GM23338 (cell line): ENCODE data around the gene ASTN1. TPM values are rescaled to one million over a fixed set of nuclear protein-coding genes. Genes with fewer than 3 reads are reported as not detected.

ENCODE experiments used
- ATAC-seq: fragments of 200-7000 bp; cut with Tn5 transposase; 3 replicates; pipeline ENCODE4 v1.9.1; 2020
- DNase-seq: peaks from one replicate; pipeline ENCODE4 v3.0.0-alpha.2; 2015; ENCODE audit warnings: low spot score
- H2AFZ ChIP-seq: fragments of 200-600 bp; sonication (generic); 2 replicates; pipeline ENCODE4 v1.8.0; 2016; ENCODE audit warnings: antibody characterized with exemption, mild to moderate bottlenecking, moderate library complexity
- H3F3A ChIP-seq: fragments of 200-600 bp; sonication (generic); replicated peaks from 2 replicates; pipeline ENCODE4 v1.8.0; 2017; ENCODE audit warnings: antibody characterized with exemption, mixed run types, low read depth
- H3K27ac ChIP-seq: fragments of 200-600 bp; sonication (generic); 2 replicates; pipeline ENCODE4 v1.6.1; 2016; ENCODE audit warnings: low read depth
- H3K27me3 ChIP-seq: fragments of 200-600 bp; sonication (generic); 2 replicates; pipeline ENCODE4 v1.8.0; 2016; ENCODE audit warnings: mild to moderate bottlenecking, mixed run types, moderate library complexity; ENCODE audit not compliant: insufficient read depth
- H3K36me3 ChIP-seq: fragments of 200-600 bp; sonication (generic); 2 replicates; pipeline ENCODE4 v1.8.0; 2016; ENCODE audit warnings: mild to moderate bottlenecking; ENCODE audit not compliant: insufficient read depth
- H3K4me1 ChIP-seq: fragments of 200-600 bp; sonication (generic); 2 replicates; pipeline ENCODE4 v1.8.0; 2016; ENCODE audit warnings: mild to moderate bottlenecking, moderate library complexity; ENCODE audit not compliant: insufficient read depth
- H3K4me2 ChIP-seq: fragments of 200-600 bp; sonication (generic); 2 replicates; pipeline ENCODE4 v1.7.1; 2017; ENCODE audit warnings: mixed run types
- H3K4me3 ChIP-seq: fragments of 200-600 bp; sonication (generic); 2 replicates; pipeline ENCODE4 v1.6.1; 2016; ENCODE audit warnings: mixed run types
- H3K79me2 ChIP-seq: fragments of 200-600 bp; sonication (generic); replicated peaks from 2 replicates; pipeline ENCODE4 v1.8.0; 2017; ENCODE audit warnings: mild to moderate bottlenecking; ENCODE audit not compliant: insufficient read depth
- H3K9me2 ChIP-seq: fragments of 200-600 bp; sonication (generic); 2 replicates; pipeline ENCODE4 v1.8.0; 2017; ENCODE audit not compliant: insufficient read depth
- H4K20me1 ChIP-seq: fragments of 200-600 bp; sonication (generic); replicated peaks from 2 replicates; pipeline ENCODE4 v1.8.0; 2017; ENCODE audit warnings: mild to moderate bottlenecking; ENCODE audit not compliant: insufficient read depth
- H3K27ac Mint-ChIP-seq: 2 replicates; pipeline ENCODE4 v1.8.0; 2020; ENCODE audit warnings: inconsistent platforms, mild to moderate bottlenecking, moderate library complexity, mixed read lengths
- H3K27me3 Mint-ChIP-seq: 3 replicates; pipeline ENCODE4 v1.8.0; 2022; ENCODE audit warnings: low read depth, mild to moderate bottlenecking, moderate library complexity, mixed read lengths, inconsistent platforms; ENCODE audit not compliant: insufficient read depth, poor library complexity
- H3K36me3 Mint-ChIP-seq: 3 replicates; pipeline ENCODE4 v1.8.0; 2021; ENCODE audit warnings: low read depth, mild to moderate bottlenecking, inconsistent platforms, moderate library complexity, mixed read lengths
- H3K4me1 Mint-ChIP-seq: 3 replicates; pipeline ENCODE4 v1.8.0; 2020; ENCODE audit warnings: mild to moderate bottlenecking, inconsistent platforms, mixed read lengths
- H3K4me3 Mint-ChIP-seq: 3 replicates; pipeline ENCODE4 v1.8.0; 2021; ENCODE audit warnings: moderate library complexity, mild to moderate bottlenecking, inconsistent platforms, mixed read lengths
- H3K9me3 Mint-ChIP-seq: 3 replicates; pipeline ENCODE4 v1.8.0; 2020; ENCODE audit warnings: moderate library complexity, mild to moderate bottlenecking, inconsistent platforms, mixed read lengths
- CREB1 ChIP-seq: fragments of 250-450 bp; sonication (Bioruptor Pico); IDR thresholded peaks from 2 replicates; pipeline ENCODE4 v1.5.0; 2020; ENCODE audit warnings: low read depth, mild to moderate bottlenecking, moderate library complexity
- CTCF ChIP-seq, 2 experiments: fragments of 200-600 bp in 1 of 2; sonication (generic) in 1 of 2; conservative IDR thresholded peaks; 2 replicates each; pipeline versions ENCODE4 v1.5.1 to v1.6.1; 2016 to 2017; ENCODE audit warnings: antibody characterized with exemption in 2 of 2, low read depth in 2 of 2, mild to moderate bottlenecking in 2 of 2, moderate library complexity in 1 of 2
- EZH2 ChIP-seq: fragments of 200-600 bp; sonication (generic); IDR thresholded peaks from one replicate; pipeline ENCODE4 v1.8.0; 2017; ENCODE audit warnings: antibody characterized with exemption, mild to moderate bottlenecking, low read depth; ENCODE audit not compliant: unreplicated experiment
- JUNB ChIP-seq: IDR thresholded peaks from one replicate; pipeline ENCODE4 v1.6.1; 2016; ENCODE audit warnings: antibody characterized with exemption; ENCODE audit not compliant: unreplicated experiment
- POLR2AphosphoS5 ChIP-seq: IDR thresholded peaks from 2 replicates; pipeline ENCODE4 v1.6.1; 2016; ENCODE audit warnings: antibody characterized with exemption, low read depth
- STAT1 ChIP-seq: IDR thresholded peaks from one replicate; pipeline ENCODE4 v1.6.1; 2016; ENCODE audit warnings: antibody characterized with exemption; ENCODE audit not compliant: unreplicated experiment
- ZNF114 ChIP-seq: fragments of 250-450 bp; sonication (Bioruptor Pico); IDR thresholded peaks from 2 replicates; pipeline ENCODE4 v1.5.0; 2020; ENCODE audit warnings: mild to moderate bottlenecking, moderate library complexity
- ZNF331 ChIP-seq: fragments of 250-450 bp; sonication (Bioruptor Pico); IDR thresholded peaks from 2 replicates; pipeline ENCODE4 v1.5.0; 2020; ENCODE audit warnings: low read depth, mild to moderate bottlenecking, moderate library complexity
- polyA plus RNA-seq: library from polyadenylated mRNA; unstranded; fragments of >200 nt; fragmentation: Nextera tagmentation; extraction: Ambion mirVana; gene quantifications from 2 replicates; pipeline ENCODE4 v1.2.1, GENCODE V29; 2016
- total RNA-seq: library from RNA; depleted of rRNA; stranded (reverse); fragments of >200 nt; shearing (Covaris generic); gene quantifications from 2 replicates; pipeline ENCODE4 v1.2.3, GENCODE V29; 2014
- TF ChIP-seq, protein P1 (sequence below): IDR thresholded peaks from 2 replicates; pipeline ENCODE4 v1.6.1; 2016; ENCODE audit warnings: antibody characterized with exemption

ASTN1 gene
- total and polyA plus RNA-seq, 2 experiments from 2014 or later: 2.0 to 5.2 TPM

DNA sequence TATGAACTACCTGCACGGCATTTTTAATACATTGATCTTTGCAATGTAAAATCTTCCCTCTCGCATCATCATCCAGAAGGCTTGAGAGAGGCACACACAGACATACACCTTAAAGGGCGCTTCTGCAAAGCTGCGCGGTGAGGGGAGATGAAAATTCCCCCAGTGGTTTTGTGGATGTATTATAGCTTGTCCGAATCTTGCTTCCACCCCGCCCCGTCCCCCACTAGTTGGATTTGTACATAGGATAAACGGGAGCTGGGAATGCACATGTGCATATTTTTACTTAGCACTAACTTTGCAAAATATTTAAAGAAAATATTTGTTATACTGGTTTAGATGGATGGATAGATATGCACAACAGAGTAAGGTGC lies 542 bp upstream of the ASTN1 start:
- peaks cover 16% of the 10 kb centered on the region for H3K4me1 ChIP-seq
- H3K9me3 Mint-ChIP-seq: no peaks in the 10 kb centered on the region

DNA sequence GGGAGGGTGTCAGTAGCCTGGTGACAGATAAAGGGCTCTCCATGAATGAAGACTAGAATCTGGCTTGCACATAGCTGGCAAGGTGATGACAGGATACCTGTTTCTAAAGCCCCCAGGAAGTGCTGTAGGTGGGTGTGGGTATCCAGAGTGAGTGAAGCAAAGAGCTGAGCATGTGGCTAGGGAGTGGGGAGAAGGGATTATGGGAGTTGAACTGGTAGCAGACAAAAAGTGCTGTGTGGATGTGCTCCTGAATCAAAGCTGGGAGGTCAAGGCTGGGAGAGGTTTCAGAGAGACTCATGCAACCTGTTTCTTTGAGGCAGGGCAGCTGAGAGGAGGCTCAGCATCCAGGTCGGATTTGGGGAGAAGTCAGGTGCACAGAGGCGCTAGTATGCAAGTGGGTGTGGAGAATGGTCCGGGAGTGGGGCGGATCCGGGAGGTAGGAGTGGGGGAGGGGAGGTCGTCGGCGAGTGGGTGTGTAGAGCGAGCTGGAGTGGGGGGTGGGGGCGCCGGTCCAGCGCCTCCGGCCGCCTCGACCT lies 600 bp downstream of the ASTN1 start:
- Histone ChIP-seq H3K27ac (no peak overlapping the region), H3K4me3 (peak overlapping the region; percentile 96), H3K4me1 (peaks cover 13% of the 10 kb centered on the region), H3F3A (no peaks in the 10 kb centered on the region), H3K4me2 (peak overlapping the region; percentile 98), H3K36me3 (no peaks in the 10 kb centered on the region), H3K27me3 (peaks cover 59% of the 10 kb centered on the region), H3K9me2 (no peaks in the 10 kb centered on the region), H2AFZ (peak overlapping the region; percentile 100), H3K79me2 (no peaks in the 10 kb centered on the region), H4K20me1 (no peaks in the 10 kb centered on the region; the same call in 1 of the 2 replicates)
- Mint-ChIP-seq H3K36me3 (no peaks in the 10 kb centered on the region), H3K27ac (no peak overlapping the region; the same call in 1 of the 2 replicates), H3K27me3 (peaks cover 21% of the 10 kb centered on the region), H3K4me3 (peak overlapping the region; percentile 87), H3K9me3 (no peaks in the 10 kb centered on the region), H3K4me1 (peaks cover 13% of the 10 kb centered on the region)
- TF ChIP-seq STAT1 (no peak), POLR2AphosphoS5 (no peak), EZH2 (no peak)
- DNase-seq (peak; percentile 30), ATAC-seq (peak; percentile 46)

More for the DNA sequence above, 542 bp upstream of the ASTN1 start:
- TF ChIP-seq CREB1 (CRISPR knock-in tag) (no peak), EZH2 (peak; percentile 44)
- Histone ChIP-seq H3K27me3 (peaks cover 71% of the 10 kb centered on the region), H3K27ac (no peak overlapping the region), H4K20me1 (no peaks in the 10 kb centered on the region; the same call in 1 of the 2 replicates), H3K36me3 (no peaks in the 10 kb centered on the region), H3K4me2 (peak overlapping the region; percentile 98), H2AFZ (peak overlapping the region; percentile 100), H3K9me2 (no peaks in the 10 kb centered on the region), H3F3A (no peaks in the 10 kb centered on the region), H3K79me2 (no peaks in the 10 kb centered on the region), H3K4me3 (peak overlapping the region; percentile 96)
- peak; percentile 17 for ATAC-seq
- no peak for DNase-seq
- Mint-ChIP-seq H3K4me1 (peaks cover 13% of the 10 kb centered on the region), H3K27ac (no peak overlapping the region), H3K4me3 (peak overlapping the region; percentile 87), H3K36me3 (no peaks in the 10 kb centered on the region), H3K27me3 (peaks cover 21% of the 10 kb centered on the region)

DNA sequence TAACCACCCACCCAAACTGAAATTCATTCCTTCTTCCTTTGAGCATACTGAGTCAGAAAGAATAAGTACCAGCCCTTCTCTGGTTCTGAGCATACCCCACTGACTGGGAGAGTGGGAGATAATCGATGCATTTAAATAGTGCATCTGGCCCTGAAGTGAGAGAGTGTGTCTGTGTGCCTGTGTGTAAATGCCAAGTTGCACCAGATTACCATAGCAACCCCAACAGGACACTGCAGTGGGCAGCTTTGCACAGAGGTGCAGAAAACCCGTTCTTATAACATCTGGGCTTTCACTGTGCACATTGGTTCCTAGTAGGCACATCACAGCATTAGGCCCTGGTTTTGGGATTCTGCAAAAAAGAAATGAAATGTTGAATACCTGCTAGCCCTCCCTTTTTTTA lies 2.3 kb downstream of the ASTN1 start:
- Histone ChIP-seq H3K27ac (no peak overlapping the region), H4K20me1 (no peaks in the 10 kb centered on the region; the same call in 1 of the 2 replicates), H3K36me3 (no peaks in the 10 kb centered on the region), H3K27me3 (peaks cover 43% of the 10 kb centered on the region), H3K4me3 (no peak overlapping the region), H3K4me2 (no peak overlapping the region), H3K9me2 (no peaks in the 10 kb centered on the region), H3K79me2 (no peaks in the 10 kb centered on the region), H2AFZ (no peak overlapping the region), H3F3A (no peaks in the 10 kb centered on the region), H3K4me1 (peaks cover 13% of the 10 kb centered on the region)
- ATAC-seq: no peak
- Mint-ChIP-seq H3K27ac (no peak overlapping the region), H3K4me1 (peaks cover 13% of the 10 kb centered on the region), H3K9me3 (no peaks in the 10 kb centered on the region), H3K27me3 (peaks cover 21% of the 10 kb centered on the region), H3K36me3 (0 out of 3 replicates have a peak, but pooled peaks cover under 1% of the 10 kb centered on the region), H3K4me3 (no peak overlapping the region)
- no peak for DNase-seq
- TF ChIP-seq ZNF114 (CRISPR knock-in tag): no peak
- no peak for TF ChIP-seq JUNB
- TF ChIP-seq, protein P1, sequence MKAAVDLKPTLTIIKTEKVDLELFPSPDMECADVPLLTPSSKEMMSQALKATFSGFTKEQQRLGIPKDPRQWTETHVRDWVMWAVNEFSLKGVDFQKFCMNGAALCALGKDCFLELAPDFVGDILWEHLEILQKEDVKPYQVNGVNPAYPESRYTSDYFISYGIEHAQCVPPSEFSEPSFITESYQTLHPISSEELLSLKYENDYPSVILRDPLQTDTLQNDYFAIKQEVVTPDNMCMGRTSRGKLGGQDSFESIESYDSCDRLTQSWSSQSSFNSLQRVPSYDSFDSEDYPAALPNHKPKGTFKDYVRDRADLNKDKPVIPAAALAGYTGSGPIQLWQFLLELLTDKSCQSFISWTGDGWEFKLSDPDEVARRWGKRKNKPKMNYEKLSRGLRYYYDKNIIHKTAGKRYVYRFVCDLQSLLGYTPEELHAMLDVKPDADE: no peak
- no peak for TF ChIP-seq CTCF (conservative IDR thresholded peaks at IDR 0.05; ENCODE audit: low read depth in 2 of 2)
- no peak for TF ChIP-seq ZNF331 (CRISPR knock-in tag)
- TF ChIP-seq CREB1 (CRISPR knock-in tag): no peak
- no peak for TF ChIP-seq POLR2AphosphoS5
